ENCODE results near the gene HHAT.

Gene HHAT

GRCh38 chr1:210298296-210298695 is 30.4 kb upstream of the HHAT start:
- Histone ChIP-seq H3K36me3 (ENCODE audit: control insufficient read depth, insufficient read depth, low read length) (no peaks in the 10 kb centered on the region), H3K27me3 (replicated peaks; ENCODE audit: control insufficient read depth, insufficient read depth, low read length) (no peaks in the 10 kb centered on the region; the same call in none of the 2 replicates), H3K4me3 (replicated peaks; ENCODE audit: low read depth, low read length) (no peak overlapping the region)
- no peak for TF ChIP-seq CTCF (IDR thresholded peaks at IDR 0.05; ENCODE audit: insufficient read depth, low read length, poor library complexity, severe bottlenecking)
- no peak for DNase-seq (ENCODE audit: extremely low read depth, insufficient read length)

DNA sequence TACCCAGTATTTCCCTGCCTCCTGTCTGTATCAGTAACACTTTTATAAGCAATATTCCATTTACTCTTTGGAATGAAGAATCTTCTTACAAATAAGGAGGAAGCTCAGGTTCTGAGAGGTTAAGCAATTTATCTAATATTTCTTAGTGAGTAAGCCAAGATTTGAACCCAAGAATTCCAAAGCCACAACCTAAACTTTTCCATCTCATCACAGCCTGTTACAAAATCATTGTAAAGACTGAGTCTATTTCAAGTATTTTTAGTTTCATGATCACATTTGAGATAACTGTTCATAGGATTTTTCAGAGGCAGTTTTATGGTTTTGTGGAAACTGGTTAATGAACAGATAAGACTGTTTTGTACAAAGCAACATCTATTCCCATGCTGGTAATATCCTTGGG is 29.8 kb upstream of the HHAT start:
- no peak for DNase-seq (ENCODE audit: extremely low read depth, insufficient read length)
- no peak overlapping the region for H3K4me3 ChIP-seq (replicated peaks; ENCODE audit: low read depth, low read length)
- H3K27me3 ChIP-seq (replicated peaks; ENCODE audit: control insufficient read depth, insufficient read depth, low read length) = no peaks in the 10 kb centered on the region; the same call in none of the 2 replicates
- no peak for TF ChIP-seq CTCF (IDR thresholded peaks at IDR 0.05; ENCODE audit: insufficient read depth, low read length, poor library complexity, severe bottlenecking)
- H3K36me3 ChIP-seq (ENCODE audit: control insufficient read depth, insufficient read depth, low read length) = no peaks in the 10 kb centered on the region

- DNase-seq (ENCODE audit: extremely low read depth, insufficient read length) = no peak
- no peak overlapping the region for H3K4me3 ChIP-seq (replicated peaks; ENCODE audit: low read depth, low read length)
- no peak for TF ChIP-seq CTCF (IDR thresholded peaks at IDR 0.05; ENCODE audit: insufficient read depth, low read length, poor library complexity, severe bottlenecking)
- H3K27me3 ChIP-seq (replicated peaks; ENCODE audit: control insufficient read depth, insufficient read depth, low read length) = no peaks in the 10 kb centered on the region; the same call in none of the 2 replicates
- no peaks in the 10 kb centered on the region for H3K36me3 ChIP-seq (ENCODE audit: control insufficient read depth, insufficient read depth, low read length)
These were observed 29.2 kb upstream of the HHAT start for GRCh38 chr1:210299501-210299900.

GRCh38 chr1:210300923-210301614 is 27.6 kb upstream of the HHAT start:
- no peak for TF ChIP-seq CTCF (IDR thresholded peaks at IDR 0.05; ENCODE audit: insufficient read depth, low read length, poor library complexity, severe bottlenecking)
- no peak for DNase-seq (ENCODE audit: extremely low read depth, insufficient read length)

DNA sequence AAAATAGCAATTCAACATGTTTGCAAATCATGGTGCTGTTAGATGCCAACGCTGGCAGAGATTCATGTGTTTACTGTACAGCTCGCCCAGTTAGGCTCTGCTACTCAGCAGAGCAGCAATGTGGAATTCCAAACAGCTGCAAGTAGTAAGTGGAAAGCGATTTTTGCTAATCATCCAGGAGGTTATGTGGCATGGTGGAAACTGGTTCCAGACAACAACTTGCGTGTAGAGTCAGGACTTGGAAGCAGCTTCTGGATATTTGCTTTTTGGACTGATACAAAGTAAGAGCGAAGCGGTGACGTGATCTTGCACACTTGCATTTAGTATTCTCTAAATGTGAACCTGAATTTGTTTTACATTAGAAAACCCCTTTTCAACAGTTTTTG is 27.1 kb upstream of the HHAT start:
- DNase-seq (ENCODE audit: extremely low read depth, insufficient read length) = no peak
- Histone ChIP-seq H3K36me3 (ENCODE audit: control insufficient read depth, insufficient read depth, low read length) (no peaks in the 10 kb centered on the region), H3K4me3 (replicated peaks; ENCODE audit: low read depth, low read length) (no peak overlapping the region), H3K27me3 (replicated peaks; ENCODE audit: control insufficient read depth, insufficient read depth, low read length) (no peaks in the 10 kb centered on the region; the same call in none of the 2 replicates)
- TF ChIP-seq CTCF (IDR thresholded peaks at IDR 0.05; ENCODE audit: insufficient read depth, low read length, poor library complexity, severe bottlenecking) = no peak

More at GRCh38 chr1:210300923-210301614, 27.6 kb upstream of the HHAT start:
- no peak overlapping the region for H3K4me3 ChIP-seq (replicated peaks; ENCODE audit: low read depth, low read length)
- H3K36me3 ChIP-seq (ENCODE audit: control insufficient read depth, insufficient read depth, low read length) = no peaks in the 10 kb centered on the region
- no peaks in the 10 kb centered on the region; the same call in none of the 2 replicates for H3K27me3 ChIP-seq (replicated peaks; ENCODE audit: control insufficient read depth, insufficient read depth, low read length)
